ENCODE results near the gene CFC1. TPM values are rescaled to one million over a fixed set of nuclear protein-coding genes. Genes with fewer than 3 reads are reported as not detected.
"Not testable (repeated sequence)": the region's sequence is repeated elsewhere in the genome, so short reads cannot be mapped to it uniquely, and the experiment has no call there.

Gene CFC1
- total RNA-seq, 1 experiment from 2014 or later: not detected

DNA sequence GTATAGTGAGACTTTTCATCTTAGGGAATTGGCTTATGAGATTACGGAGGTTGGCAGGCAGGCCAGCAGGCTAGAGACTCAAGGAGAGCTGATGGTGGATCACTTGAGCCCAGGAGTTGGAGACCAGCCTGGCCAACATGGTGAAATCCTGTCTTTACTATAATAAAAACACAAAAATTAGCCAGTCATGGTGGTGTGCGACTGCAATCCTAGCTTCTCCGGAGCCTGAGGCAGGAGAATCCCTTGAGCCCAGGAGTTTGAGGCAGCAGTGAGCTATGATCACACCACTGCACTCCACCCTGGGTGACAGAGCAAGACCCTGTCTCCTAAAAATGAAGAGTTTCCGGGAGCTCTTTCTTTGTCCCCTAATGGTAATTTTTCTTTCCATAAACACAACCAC, 14.6 kb downstream of the CFC1 start:
- POLR2A ChIA-PET (ENCODE audit: unreplicated experiment); H3K27me3 ChIP-seq (ENCODE audit: low read length); H3K79me2 ChIP-seq (ENCODE audit: low read length); H2AFZ ChIP-seq (ENCODE audit: low read length); CTCF ChIA-PET; H3K4me1 ChIP-seq (ENCODE audit: insufficient read depth, low read length); H3K9ac ChIP-seq (ENCODE audit: low read length); BruUV-seq (replicated peaks); H3F3A ChIP-seq (ENCODE audit: low read length, unreplicated experiment); H3K9me2 ChIP-seq (replicated peaks; ENCODE audit: low read length); H4K20me1 ChIP-seq (ENCODE audit: low read length); H3K36me3 ChIP-seq (ENCODE audit: low read depth, low read length); H3K4me2 ChIP-seq (ENCODE audit: low read length); intact Hi-C loops (cut with micrococcal nuclease); DNase-seq; ATAC-seq; H3K9me3 ChIP-seq (ENCODE audit: low read length); H3K27ac ChIP-seq (ENCODE audit: low read length); H3K4me3 ChIP-seq (ENCODE audit: low read length): not testable (repeated sequence)

DNA sequence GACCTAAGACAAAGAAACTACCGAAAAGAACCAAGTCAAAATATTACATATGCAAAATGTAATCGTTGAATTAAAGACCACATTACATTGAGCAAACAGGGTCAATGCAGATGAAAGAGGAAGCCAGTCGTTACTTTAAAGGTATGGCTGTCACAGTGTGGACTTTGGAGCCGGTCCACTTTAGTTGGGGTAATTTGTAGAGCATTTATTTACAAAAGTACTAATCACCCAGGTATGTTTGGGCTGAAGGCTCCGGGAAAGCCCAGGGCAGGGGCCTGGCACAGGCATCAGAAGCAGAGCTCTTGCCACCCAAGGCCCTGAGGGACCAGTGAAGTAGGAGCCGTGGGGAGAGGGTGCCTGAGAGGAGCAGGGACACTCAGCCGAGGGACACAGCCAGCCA, 15.8 kb downstream of the CFC1 start:
- H3K9ac ChIP-seq (ENCODE audit: low read length); DNase-seq; H3K36me3 ChIP-seq (ENCODE audit: low read depth, low read length); POLR2A ChIA-PET (ENCODE audit: unreplicated experiment); H3K27me3 ChIP-seq (ENCODE audit: low read length); H3K4me2 ChIP-seq (ENCODE audit: low read length); H2AFZ ChIP-seq (ENCODE audit: low read length); H3K79me2 ChIP-seq (ENCODE audit: low read length); H3K27ac ChIP-seq (ENCODE audit: low read length); BruUV-seq (replicated peaks); H3K4me1 ChIP-seq (ENCODE audit: insufficient read depth, low read length); intact Hi-C loops (cut with micrococcal nuclease); H3K4me3 ChIP-seq (ENCODE audit: low read length); H4K20me1 ChIP-seq (ENCODE audit: low read length); H3K9me2 ChIP-seq (replicated peaks; ENCODE audit: low read length); CTCF ChIA-PET; H3F3A ChIP-seq (ENCODE audit: low read length, unreplicated experiment); H3K9me3 ChIP-seq (ENCODE audit: low read length): not testable (repeated sequence)
- ATAC-seq: peak; percentile 37

DNA sequence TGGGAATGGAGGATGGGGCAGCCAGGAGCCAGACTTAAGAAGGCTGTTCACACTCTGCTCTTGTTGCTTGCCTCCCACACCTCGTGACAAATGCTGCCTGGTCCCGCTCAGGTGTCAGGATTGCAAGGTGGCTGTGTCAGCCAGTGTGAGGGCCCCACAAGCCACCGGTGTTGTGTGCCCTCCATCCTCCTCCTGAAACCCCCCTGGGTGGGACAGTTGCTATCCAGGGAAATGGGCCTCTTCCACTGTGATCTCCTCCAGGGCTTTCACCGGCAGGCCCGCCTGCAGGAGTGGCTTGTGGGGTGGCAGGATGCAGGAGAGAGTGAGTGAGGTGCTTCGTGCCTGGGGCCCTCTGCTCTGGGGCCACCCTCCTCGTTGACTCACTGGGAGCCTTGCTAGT, 16.4 kb downstream of the CFC1 start:
- H3K4me2 ChIP-seq (ENCODE audit: low read length); H3K36me3 ChIP-seq (ENCODE audit: low read depth, low read length); H2AFZ ChIP-seq (ENCODE audit: low read length); CTCF ChIA-PET; H4K20me1 ChIP-seq (ENCODE audit: low read length); H3K27ac ChIP-seq (ENCODE audit: low read length); H3K9me2 ChIP-seq (replicated peaks; ENCODE audit: low read length); H3K4me3 ChIP-seq (ENCODE audit: low read length); BruUV-seq (replicated peaks); intact Hi-C loops (cut with micrococcal nuclease); H3K79me2 ChIP-seq (ENCODE audit: low read length); ATAC-seq; H3K4me1 ChIP-seq (ENCODE audit: insufficient read depth, low read length); H3F3A ChIP-seq (ENCODE audit: low read length, unreplicated experiment); DNase-seq; H3K27me3 ChIP-seq (ENCODE audit: low read length); POLR2A ChIA-PET (ENCODE audit: unreplicated experiment); H3K9ac ChIP-seq (ENCODE audit: low read length); H3K9me3 ChIP-seq (ENCODE audit: low read length): not testable (repeated sequence)

DNA sequence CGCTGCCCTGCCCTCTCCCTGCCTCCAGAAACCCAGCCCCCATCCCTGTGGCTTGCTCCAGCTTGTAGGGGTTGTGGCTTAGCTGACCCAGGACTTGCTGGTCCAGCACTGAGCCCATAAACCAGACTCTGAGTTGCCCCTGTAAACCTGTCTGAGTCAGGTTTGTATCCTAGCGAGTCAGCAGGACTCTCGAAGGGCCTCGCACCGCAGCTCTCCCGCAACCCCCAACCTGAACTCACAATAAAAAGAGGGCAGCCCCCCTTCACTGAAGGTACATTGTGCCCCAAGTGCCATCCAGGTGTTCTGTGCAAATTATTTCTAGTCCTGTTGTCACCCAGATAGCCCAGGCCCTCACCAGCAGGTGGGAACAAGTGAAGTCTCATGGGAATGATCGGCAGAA, 17.9 kb downstream of the CFC1 start:
- DNase-seq: peak; percentile 0
- BruUV-seq (replicated peaks); POLR2A ChIA-PET (ENCODE audit: unreplicated experiment): not testable (repeated sequence)

DNA sequence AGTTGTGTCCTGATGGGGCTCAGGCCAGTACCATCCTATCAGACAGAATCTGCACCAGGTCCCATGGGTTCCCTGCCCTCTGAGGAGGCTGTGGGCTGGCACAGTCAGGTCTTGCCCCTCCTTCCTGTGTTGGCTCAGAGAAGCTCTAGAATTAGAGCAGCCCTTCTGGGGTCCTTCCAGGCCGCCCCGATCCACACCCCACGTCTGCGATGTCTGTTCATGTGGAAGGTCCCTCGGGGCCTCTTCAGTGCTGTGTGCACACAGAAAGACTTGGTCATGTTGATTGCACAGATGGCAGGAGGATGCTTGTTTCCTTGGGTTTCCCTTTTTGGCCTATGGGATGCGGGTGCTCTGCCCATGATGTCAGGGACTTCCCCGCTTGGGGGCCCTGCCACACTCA, 20.3 kb downstream of the CFC1 start:
- intact Hi-C loops (cut with micrococcal nuclease); CTCF ChIA-PET; H2AFZ ChIP-seq (ENCODE audit: low read length); H3K4me1 ChIP-seq (ENCODE audit: insufficient read depth, low read length); H3K36me3 ChIP-seq (ENCODE audit: low read depth, low read length); ATAC-seq; H3K79me2 ChIP-seq (ENCODE audit: low read length); DNase-seq; H3F3A ChIP-seq (ENCODE audit: low read length, unreplicated experiment); H3K9me2 ChIP-seq (replicated peaks; ENCODE audit: low read length); H3K9ac ChIP-seq (ENCODE audit: low read length); BruUV-seq (replicated peaks); POLR2A ChIA-PET (ENCODE audit: unreplicated experiment); H4K20me1 ChIP-seq (ENCODE audit: low read length); H3K27ac ChIP-seq (ENCODE audit: low read length); H3K9me3 ChIP-seq (ENCODE audit: low read length); H3K27me3 ChIP-seq (ENCODE audit: low read length); H3K4me3 ChIP-seq (ENCODE audit: low read length); H3K4me2 ChIP-seq (ENCODE audit: low read length): not testable (repeated sequence)

More for the DNA sequence above, 17.9 kb downstream of the CFC1 start:
- H2AFZ ChIP-seq (ENCODE audit: low read length); H3K79me2 ChIP-seq (ENCODE audit: low read length); H3K9ac ChIP-seq (ENCODE audit: low read length); H4K20me1 ChIP-seq (ENCODE audit: low read length); H3F3A ChIP-seq (ENCODE audit: low read length, unreplicated experiment); H3K4me2 ChIP-seq (ENCODE audit: low read length); H3K9me3 ChIP-seq (ENCODE audit: low read length); H3K36me3 ChIP-seq (ENCODE audit: low read depth, low read length); H3K27ac ChIP-seq (ENCODE audit: low read length); H3K9me2 ChIP-seq (replicated peaks; ENCODE audit: low read length); H3K4me1 ChIP-seq (ENCODE audit: insufficient read depth, low read length); H3K27me3 ChIP-seq (ENCODE audit: low read length); H3K4me3 ChIP-seq (ENCODE audit: low read length); ATAC-seq; intact Hi-C loops (cut with micrococcal nuclease); CTCF ChIA-PET: not testable (repeated sequence)

- CTCF ChIA-PET; H3K79me2 ChIP-seq (ENCODE audit: low read length); H3K9me2 ChIP-seq (replicated peaks; ENCODE audit: low read length); H3K9ac ChIP-seq (ENCODE audit: low read length); BruUV-seq (replicated peaks); H3K36me3 ChIP-seq (ENCODE audit: low read depth, low read length); H3K4me2 ChIP-seq (ENCODE audit: low read length); H3K4me1 ChIP-seq (ENCODE audit: insufficient read depth, low read length); H3K27ac ChIP-seq (ENCODE audit: low read length); POLR2A ChIA-PET (ENCODE audit: unreplicated experiment); H3K4me3 ChIP-seq (ENCODE audit: low read length); intact Hi-C loops (cut with micrococcal nuclease); H3K27me3 ChIP-seq (ENCODE audit: low read length); DNase-seq; H4K20me1 ChIP-seq (ENCODE audit: low read length); ATAC-seq; H3F3A ChIP-seq (ENCODE audit: low read length, unreplicated experiment); H2AFZ ChIP-seq (ENCODE audit: low read length); H3K9me3 ChIP-seq (ENCODE audit: low read length): not testable (repeated sequence)
These were observed 21.8 kb downstream of the CFC1 start for GRCh38 chr2:130577559-130577958.

DNA sequence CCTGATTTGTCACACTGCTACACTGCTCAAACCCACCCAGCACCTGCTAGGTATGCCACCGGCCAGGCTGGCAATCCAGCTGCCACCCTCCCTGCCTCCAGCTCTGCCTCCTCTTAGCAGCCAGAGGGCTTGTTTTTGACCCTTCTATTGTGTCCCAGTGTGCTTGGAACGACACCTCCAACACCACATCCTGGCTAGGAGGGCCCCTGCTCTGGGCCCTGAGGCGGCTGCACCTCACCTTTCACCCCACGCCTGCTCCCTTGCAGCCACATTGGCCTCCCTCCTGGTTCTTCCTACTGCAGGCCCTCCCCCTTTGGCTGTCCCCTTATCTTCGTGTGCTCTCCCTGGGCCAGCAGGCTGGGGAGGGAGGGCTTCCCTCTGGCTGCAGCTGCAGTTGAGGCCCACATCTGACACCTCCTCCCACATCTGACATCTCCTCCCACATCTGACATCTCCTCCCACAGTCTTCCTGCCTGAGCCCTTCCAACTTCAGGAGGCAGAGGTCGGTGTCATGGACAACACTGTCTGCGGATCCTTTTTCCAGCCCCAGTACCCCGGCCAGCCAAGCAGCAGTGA, 23.1 kb downstream of the CFC1 start:
- H2AFZ ChIP-seq (ENCODE audit: low read length); POLR2A ChIA-PET (ENCODE audit: unreplicated experiment); CTCF ChIA-PET; intact Hi-C loops (cut with micrococcal nuclease); H3K27ac ChIP-seq (ENCODE audit: low read length); H3K27me3 ChIP-seq (ENCODE audit: low read length); H3F3A ChIP-seq (ENCODE audit: low read length, unreplicated experiment); H3K4me1 ChIP-seq (ENCODE audit: insufficient read depth, low read length); H4K20me1 ChIP-seq (ENCODE audit: low read length); H3K4me2 ChIP-seq (ENCODE audit: low read length); ATAC-seq; H3K36me3 ChIP-seq (ENCODE audit: low read depth, low read length); H3K9ac ChIP-seq (ENCODE audit: low read length); H3K9me2 ChIP-seq (replicated peaks; ENCODE audit: low read length); BruUV-seq (replicated peaks); H3K4me3 ChIP-seq (ENCODE audit: low read length); H3K9me3 ChIP-seq (ENCODE audit: low read length); DNase-seq; H3K79me2 ChIP-seq (ENCODE audit: low read length): not testable (repeated sequence)
